Fibroblast of lung (primary cell): ENCODE measurements around the gene FAAP20. TPM values are rescaled to one million over a fixed set of nuclear protein-coding genes. Genes with fewer than 3 reads are reported as not detected.

ENCODE experiments used
- DNase-seq, 2 donors: peaks; one replicate each; pipeline versions ENCODE4 v3.0.0 to v3.0.0-alpha.2; 2010; ENCODE audit warnings: low read depth in 2 of 2
- H2AFZ ChIP-seq: 2 replicates; pipeline ENCODE4 v1.5.1; 2012; ENCODE audit warnings: low read length, control low read depth, inconsistent platforms
- H3K27ac ChIP-seq: 2 replicates; pipeline ENCODE4 v1.5.1; 2011; ENCODE audit warnings: low read length, control low read depth; ENCODE audit not compliant: insufficient read depth
- H3K27me3 ChIP-seq: 2 replicates; pipeline ENCODE4 v1.5.1; 2011; ENCODE audit warnings: mild to moderate bottlenecking, low read length; ENCODE audit not compliant: control insufficient read depth, insufficient read depth
- H3K36me3 ChIP-seq: 2 replicates; pipeline ENCODE4 v1.5.1; 2011; ENCODE audit warnings: low read length; ENCODE audit not compliant: control insufficient read depth, insufficient read depth
- H3K4me1 ChIP-seq: 2 replicates; pipeline ENCODE4 v1.5.1; 2011; ENCODE audit warnings: low read length; ENCODE audit not compliant: control insufficient read depth, insufficient read depth; ENCODE audit errors: extremely low read depth
- H3K4me2 ChIP-seq: 2 replicates; pipeline ENCODE4 v1.5.1; 2011; ENCODE audit warnings: low read length, control low read depth; ENCODE audit not compliant: insufficient read depth; ENCODE audit errors: extremely low read depth
- H3K4me3 ChIP-seq, 4 experiments: fragments of 200-600 bp in 1 of 4; sonication (generic) in 1 of 4; replicated peaks in 1 of 4; 2 replicates each; pipeline ENCODE4 v1.5.1; 2011 to 2016; ENCODE audit warnings: low read length in 4 of 4, low read depth in 3 of 4, mild to moderate bottlenecking in 3 of 4, control low read depth in 2 of 4, inconsistent platforms in 1 of 4, mixed read lengths in 1 of 4; ENCODE audit not compliant: insufficient read depth in 1 of 4; ENCODE audit errors: control extremely low read depth in 1 of 4
- H3K79me2 ChIP-seq: 2 replicates; pipeline ENCODE4 v1.5.1; 2012; ENCODE audit warnings: mild to moderate bottlenecking, low read length, inconsistent platforms; ENCODE audit not compliant: control insufficient read depth, insufficient read depth
- H3K9ac ChIP-seq: 2 replicates; pipeline ENCODE4 v1.5.1; 2011; ENCODE audit warnings: mild to moderate bottlenecking, low read length, control low read depth; ENCODE audit not compliant: insufficient read depth
- H3K9me3 ChIP-seq: 2 replicates; pipeline ENCODE4 v1.5.1; 2012; ENCODE audit warnings: low read depth, low read length; ENCODE audit not compliant: control insufficient read depth, insufficient read depth
- H4K20me1 ChIP-seq: 2 replicates; pipeline ENCODE4 v1.5.1; 2011; ENCODE audit warnings: low read length; ENCODE audit not compliant: control insufficient read depth, insufficient read depth; ENCODE audit errors: extremely low read depth
- EZH2 ChIP-seq: IDR thresholded peaks from 2 replicates; pipeline ENCODE4 v1.5.1; 2012; ENCODE audit warnings: low read length, control low read depth, mild to moderate bottlenecking; ENCODE audit errors: missing control alignments
- polyA plus RNA-seq, 2 donors: library from polyadenylated mRNA; depleted of rRNA in 1 of 2; stranded (reverse) in 1 of 2; unstranded in 1 of 2; fragments of >200 nt; gene quantifications; 2 replicates each; pipeline ENCODE4 v1.2.1, GENCODE V29; 2011 to 2012; ENCODE audit warnings: missing spikeins in 1 of 2
- total RNA-seq: library from RNA; depleted of rRNA; stranded (reverse); fragments of >200 nt; gene quantifications from 2 replicates; pipeline ENCODE4 v1.2.1, GENCODE V29; 2014
- TF ChIP-seq, protein P1 (sequence below), 2 donors: IDR thresholded peaks in 1 of 2; conservative IDR thresholded peaks in 1 of 2; 1 replicate in 1 of 2; 2 replicates in 1 of 2; pipeline ENCODE4 v1.5.1; 2011 to 2012; ENCODE audit warnings: low read length in 2 of 2, control low read depth in 1 of 2, inconsistent platforms in 1 of 2, low read depth in 1 of 2, mild to moderate bottlenecking in 1 of 2

FAAP20 gene
- total and polyA plus RNA-seq, 2 donors (not counting 1 experiment from before 2014, with no cell fraction given) = 8.2 to 21.5 TPM

DNA sequence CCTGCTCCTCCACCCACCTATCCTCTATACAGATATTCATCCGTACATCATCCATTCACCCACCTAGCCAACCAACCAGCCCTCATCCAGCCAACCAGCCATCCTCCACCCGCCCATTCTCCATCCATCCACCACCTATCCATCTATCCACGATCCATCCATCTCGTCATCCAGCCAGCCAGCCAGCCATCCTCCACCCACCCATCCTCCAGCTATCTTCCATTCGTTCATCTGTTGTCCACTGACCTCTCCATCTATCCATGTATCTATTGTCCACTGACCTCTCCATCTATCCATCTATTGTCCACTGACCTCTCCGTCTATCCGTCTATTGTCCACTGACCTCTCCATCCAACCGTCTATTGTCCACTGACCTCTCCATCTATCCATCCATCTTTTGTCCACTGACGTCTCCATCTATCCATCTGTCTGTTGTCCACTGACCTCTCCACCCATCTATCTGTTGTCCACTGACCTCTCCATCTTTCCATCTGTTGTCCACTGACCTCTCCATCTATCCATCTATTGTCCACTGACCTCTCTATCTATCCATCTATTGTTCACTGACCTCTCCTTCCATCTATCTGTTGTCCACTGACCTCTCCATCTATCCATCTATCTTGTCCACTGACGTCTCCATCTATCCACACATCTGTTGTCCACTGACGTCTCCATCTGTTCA lies 47.6 kb downstream of the FAAP20 start:
- Histone ChIP-seq H3K9me3 (no peaks in the 10 kb centered on the region), H4K20me1 (no peaks in the 10 kb centered on the region), H3K79me2 (no peaks in the 10 kb centered on the region), H3K27me3 (no peaks in the 10 kb centered on the region), H3K4me3 (no peak overlapping the region), H3K4me2 (no peak overlapping the region), H3K36me3 (no peaks in the 10 kb centered on the region), H3K4me1 (no peaks in the 10 kb centered on the region), H3K9ac (no peak overlapping the region), H2AFZ (no peak overlapping the region), H3K27ac (no peak overlapping the region)
- no peak for DNase-seq
- TF ChIP-seq EZH2 = no peak
- TF ChIP-seq, protein P1, sequence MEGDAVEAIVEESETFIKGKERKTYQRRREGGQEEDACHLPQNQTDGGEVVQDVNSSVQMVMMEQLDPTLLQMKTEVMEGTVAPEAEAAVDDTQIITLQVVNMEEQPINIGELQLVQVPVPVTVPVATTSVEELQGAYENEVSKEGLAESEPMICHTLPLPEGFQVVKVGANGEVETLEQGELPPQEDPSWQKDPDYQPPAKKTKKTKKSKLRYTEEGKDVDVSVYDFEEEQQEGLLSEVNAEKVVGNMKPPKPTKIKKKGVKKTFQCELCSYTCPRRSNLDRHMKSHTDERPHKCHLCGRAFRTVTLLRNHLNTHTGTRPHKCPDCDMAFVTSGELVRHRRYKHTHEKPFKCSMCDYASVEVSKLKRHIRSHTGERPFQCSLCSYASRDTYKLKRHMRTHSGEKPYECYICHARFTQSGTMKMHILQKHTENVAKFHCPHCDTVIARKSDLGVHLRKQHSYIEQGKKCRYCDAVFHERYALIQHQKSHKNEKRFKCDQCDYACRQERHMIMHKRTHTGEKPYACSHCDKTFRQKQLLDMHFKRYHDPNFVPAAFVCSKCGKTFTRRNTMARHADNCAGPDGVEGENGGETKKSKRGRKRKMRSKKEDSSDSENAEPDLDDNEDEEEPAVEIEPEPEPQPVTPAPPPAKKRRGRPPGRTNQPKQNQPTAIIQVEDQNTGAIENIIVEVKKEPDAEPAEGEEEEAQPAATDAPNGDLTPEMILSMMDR (conservative IDR thresholded peaks at IDR 0.05 in 1 of 2, IDR thresholded peaks at IDR 0.05 in 1 of 2; ENCODE audit: low read depth in 1 of 2, low read length in 2 of 2) = no peak

- Histone ChIP-seq H3K36me3 (no peaks in the 10 kb centered on the region), H3K4me3 (no peak overlapping the region), H3K27ac (no peak overlapping the region), H3K4me2 (no peak overlapping the region), H3K79me2 (no peaks in the 10 kb centered on the region), H3K9me3 (no peaks in the 10 kb centered on the region), H3K27me3 (no peaks in the 10 kb centered on the region), H4K20me1 (no peaks in the 10 kb centered on the region), H3K9ac (no peak overlapping the region), H3K4me1 (no peaks in the 10 kb centered on the region), H2AFZ (no peak overlapping the region)
- no peak for TF ChIP-seq EZH2
- TF ChIP-seq, protein P1 (conservative IDR thresholded peaks at IDR 0.05 in 1 of 2, IDR thresholded peaks at IDR 0.05 in 1 of 2; ENCODE audit: low read depth in 1 of 2, low read length in 2 of 2) = no peak
- DNase-seq = no peak
These were observed 48.4 kb downstream of the FAAP20 start for GRCh38 chr1:2145946-2146835.

DNA sequence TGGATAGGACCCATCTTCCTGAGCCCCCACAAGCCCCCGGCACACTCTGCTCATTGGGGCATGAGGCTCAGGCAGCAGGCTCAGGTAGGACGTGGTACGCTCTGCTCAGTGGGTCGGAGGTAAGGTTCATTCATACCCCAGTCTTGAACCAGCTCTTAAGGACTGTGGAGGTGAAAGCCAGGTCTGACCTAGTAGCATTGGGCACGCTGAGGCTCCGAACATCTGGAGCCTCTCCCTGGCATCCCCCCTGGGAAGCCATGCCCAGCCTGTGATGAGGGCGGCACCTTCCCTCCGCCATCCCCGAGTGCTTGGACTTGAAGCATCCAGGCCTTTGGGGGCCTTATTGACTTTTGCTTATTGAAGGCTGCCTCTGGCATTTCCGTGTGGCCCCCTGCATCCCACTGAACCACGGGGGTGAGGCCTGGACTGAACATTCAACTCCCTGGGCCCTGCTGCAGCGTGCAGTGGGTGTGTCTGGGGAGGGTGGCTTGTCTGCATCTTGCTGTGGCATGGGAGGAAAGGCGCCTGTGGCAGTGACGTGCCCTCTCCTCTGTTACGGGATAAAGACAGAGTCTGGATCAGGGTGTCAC lies 50.0 kb downstream of the FAAP20 start:
- Histone ChIP-seq H3K27me3 (no peaks in the 10 kb centered on the region), H3K4me2 (no peak overlapping the region), H3K4me3 (no peak overlapping the region), H3K4me1 (peaks cover 2% of the 10 kb centered on the region), H3K9me3 (no peaks in the 10 kb centered on the region), H2AFZ (no peak overlapping the region), H3K27ac (no peak overlapping the region), H3K9ac (no peak overlapping the region), H3K79me2 (no peaks in the 10 kb centered on the region), H4K20me1 (no peaks in the 10 kb centered on the region), H3K36me3 (no peaks in the 10 kb centered on the region)
- no peak for DNase-seq
- no peak for TF ChIP-seq EZH2
- TF ChIP-seq, protein P1 (conservative IDR thresholded peaks at IDR 0.05 in 1 of 2, IDR thresholded peaks at IDR 0.05 in 1 of 2; ENCODE audit: low read depth in 1 of 2, low read length in 2 of 2) = no peak
